ENCODE data around the gene SULT1C2.

GRCh38 chr2:108347786-108348185, 59.1 kb downstream of the SULT1C2 start:
- no peak for TF ChIP-seq CTCF (IDR thresholded peaks at IDR 0.05; ENCODE audit: borderline replicate concordance, extremely low read depth, low read length, poor library complexity, severe bottlenecking)
- no peak for TF ChIP-seq EZH2 (IDR thresholded peaks at IDR 0.05; ENCODE audit: borderline replicate concordance, low read depth, low read length, severe bottlenecking)

Data from DND-41 (cell line).